GM10248 (cell line): Measurements from ENCODE around the gene ATP9B.

Experiments
- CTCF ChIA-PET: fragments of 300-600 bp; sonication (Branson Sonifier 250); formaldehyde crosslinking; extraction: SDS; loops from one replicate; lab custom pipeline; 2021; ENCODE audit warnings: antibody characterized with exemption; lab: Yijun Ruan, JAX
- POLR2A ChIA-PET: fragments of 350-650 bp; sonication (Branson Sonifier 250); formaldehyde crosslinking; extraction: SDS; loops from one replicate; lab custom pipeline; 2020; ENCODE audit warnings: antibody characterized with exemption; lab: Yijun Ruan, JAX
- DNase-seq: peaks from one replicate; pipeline ENCODE4 v3.0.0; 2012; ENCODE audit errors: extremely low spot score
- CTCF ChIP-seq: IDR thresholded peaks from 2 replicates; pipeline ENCODE4 v1.5.1; 2012; ENCODE audit warnings: mild to moderate bottlenecking, low read depth; ENCODE audit errors: extremely low read depth, missing control alignments, control extremely low read depth

ATP9B gene

DNA sequence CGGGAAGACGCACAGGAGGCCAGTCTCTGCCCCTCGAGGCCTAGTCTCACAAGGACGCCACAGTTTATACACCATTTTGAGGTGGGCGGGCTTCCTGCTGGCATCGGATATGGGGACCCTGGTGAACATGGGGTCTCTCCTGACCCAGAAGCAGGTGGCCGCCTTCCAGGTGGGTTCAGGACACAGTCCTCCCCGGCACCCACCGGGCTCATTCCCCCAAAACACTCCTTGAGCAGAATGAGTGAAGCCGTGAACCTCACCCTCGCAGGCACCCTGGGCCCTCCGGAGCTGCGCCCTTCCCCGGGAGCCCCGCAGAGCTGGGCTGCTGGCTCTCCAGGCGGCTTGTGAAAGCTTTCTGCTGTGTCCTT lies 333.0 kb downstream of the ATP9B start:
- no peak for TF ChIP-seq CTCF
- CTCF ChIA-PET, result interaction anchor here (1.3 to 3.0 kb wide), 2 partner anchors 21 to 128 kb away, joined by 3 to 8 read pairs; no protein-coding TSS in a partner anchor
- no peak for DNase-seq
- POLR2A ChIA-PET, result no interaction called here

GRCh38 chr18:79402977-79403722 lies 334.0 kb downstream of the ATP9B start:
- no peak for DNase-seq
- no peak for TF ChIP-seq CTCF
- ChIA-PET CTCF (interaction anchor here (0.7 to 3.0 kb wide), 4 partner anchors 22 to 127 kb away, joined by 3 to 8 read pairs (median 3); no protein-coding TSS in a partner anchor), POLR2A (no interaction called here)

GRCh38 chr18:79403723-79404566 lies 334.8 kb downstream of the ATP9B start:
- POLR2A ChIA-PET, result no interaction called here
- TF ChIP-seq CTCF, result no peak
- DNase-seq, result no peak
- CTCF ChIA-PET, result interaction anchor here (0.7 kb wide), 1 partner anchor 29 kb away, joined by 3 read pairs; no protein-coding TSS in a partner anchor

- no peak for TF ChIP-seq CTCF
- POLR2A ChIA-PET, result interaction anchor here (0.9 kb wide), 1 partner anchor 31 kb away, joined by 4 read pairs; no protein-coding TSS in a partner anchor
- no peak for DNase-seq
- CTCF ChIA-PET, result interaction anchor here (1.5 to 1.9 kb wide), 2 partner anchors 8 to 25 kb away, joined by 7 to 10 read pairs; no protein-coding TSS in a partner anchor
These were observed 335.3 kb downstream of the ATP9B start for GRCh38 chr18:79404567-79404910.

DNA sequence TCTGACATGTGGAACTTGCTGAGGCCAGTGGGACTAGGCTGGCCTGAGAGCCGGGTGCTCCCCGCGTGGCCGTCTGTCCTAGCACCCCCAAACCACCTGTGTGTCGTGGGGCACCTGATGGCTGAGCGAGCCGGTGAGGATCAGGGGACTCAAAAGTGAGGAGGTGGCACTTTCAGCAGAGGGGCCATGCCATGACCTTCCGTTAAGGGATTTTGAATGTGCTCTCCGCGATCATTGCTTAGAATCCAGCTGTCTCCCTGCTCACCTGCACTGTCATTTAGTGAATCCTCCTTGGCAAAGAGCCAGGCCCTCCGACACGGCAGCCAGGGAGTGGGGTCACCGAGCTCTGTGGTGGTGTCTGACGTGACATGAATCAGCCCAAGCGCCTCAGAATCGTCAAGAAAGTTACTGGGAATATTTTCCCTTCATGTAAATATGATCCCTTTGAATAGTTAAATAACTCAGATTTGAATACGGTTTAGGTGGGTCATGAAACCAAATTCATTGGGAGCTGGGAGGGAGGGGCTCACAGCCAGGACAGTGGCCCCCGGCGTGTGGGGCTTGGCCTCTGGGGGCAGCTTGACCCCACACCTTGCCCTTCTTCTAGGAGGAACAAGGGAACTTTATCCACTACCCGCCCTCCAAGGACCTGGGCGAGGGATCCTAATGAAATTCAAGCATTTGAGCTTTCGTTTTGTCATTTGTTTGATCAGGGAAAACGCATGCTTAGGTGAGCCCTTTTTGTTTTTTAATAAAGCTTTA lies 336.0 kb downstream of the ATP9B start:
- DNase-seq, result no peak
- ChIA-PET CTCF (interaction anchor here (1.0 to 1.9 kb wide), 5 partner anchors 9 to 31 kb away, joined by 3 to 10 read pairs (median 5); no protein-coding TSS in a partner anchor), POLR2A (interaction anchor here (0.9 to 1.0 kb wide), 2 partner anchors 30 to 119 kb away, joined by 3 to 4 read pairs; no protein-coding TSS in a partner anchor)
- no peak for TF ChIP-seq CTCF
